Subcutaneous abdominal adipose tissue (tissue), 5 donors: Measurements from ENCODE around the gene CCDC93.
"Not testable (repeated sequence)": the region's sequence is repeated elsewhere in the genome, so short reads cannot be mapped to it uniquely, and the experiment has no call there.

Source experiments
- H3K27ac ChIP-seq: one replicate; pipeline ENCODE4 v1.7.0; 2013; ENCODE audit warnings: low read depth, mild to moderate bottlenecking, inconsistent platforms, low read length, moderate library complexity
- H3K27me3 ChIP-seq, 5 donors: one replicate each; pipeline ENCODE4 v1.7.0; 2013; ENCODE audit warnings: low read length in 5 of 5, inconsistent platforms in 1 of 5; ENCODE audit not compliant: control insufficient read depth in 5 of 5, insufficient read depth in 4 of 5
- H3K36me3 ChIP-seq, 5 donors: one replicate each; pipeline ENCODE4 v1.7.0; 2013; ENCODE audit warnings: low read length in 5 of 5; ENCODE audit not compliant: control insufficient read depth in 5 of 5, insufficient read depth in 5 of 5
- H3K4me1 ChIP-seq, 5 donors: one replicate each; pipeline ENCODE4 v1.7.0; 2013; ENCODE audit warnings: low read length in 5 of 5, mild to moderate bottlenecking in 3 of 5, moderate library complexity in 1 of 5; ENCODE audit not compliant: control insufficient read depth in 5 of 5, insufficient read depth in 5 of 5
- H3K4me3 ChIP-seq, 5 donors: one replicate each; pipeline ENCODE4 v1.7.0; 2013; ENCODE audit warnings: low read length in 5 of 5, low read depth in 1 of 5
- H3K9ac ChIP-seq, 5 donors: one replicate each; pipeline ENCODE4 v1.7.0; 2013; ENCODE audit warnings: low read length in 5 of 5, mild to moderate bottlenecking in 4 of 5, moderate library complexity in 3 of 5
- H3K9me3 ChIP-seq, 5 donors: one replicate each; pipeline ENCODE4 v1.7.0; 2013; ENCODE audit warnings: low read length in 5 of 5; ENCODE audit not compliant: control insufficient read depth in 5 of 5
- donor health status: healthy.
- donor health status: healthy.
- donor health status: healthy.
- donor health status: healthy.
- donor health status: healthy.

CCDC93 gene

GRCh38 chr2:117933884-117934354 lies 80.0 kb downstream of the CCDC93 start:
- peaks cover 48 to 98% (median 93%) of the 10 kb centered on the region in 5 donors for H3K36me3 ChIP-seq
- peaks cover 0 to 5% (median 0%) of the 10 kb centered on the region in 5 donors for H3K4me1 ChIP-seq
- no peaks in the 10 kb centered on the region for H3K27me3 ChIP-seq
- no peaks in the 10 kb centered on the region for H3K9me3 ChIP-seq
- H3K4me3 ChIP-seq = no peak overlapping the region
- no peak overlapping the region for H3K27ac ChIP-seq
- no peak overlapping the region for H3K9ac ChIP-seq

- peaks cover 0 to 4% (median 0%) of the 10 kb centered on the region in 5 donors for H3K4me1 ChIP-seq
- peaks cover 41 to 80% (median 75%) of the 10 kb centered on the region in 5 donors for H3K36me3 ChIP-seq
- no peaks in the 10 kb centered on the region for H3K27me3 ChIP-seq
- no peaks in the 10 kb centered on the region for H3K9me3 ChIP-seq
- no peak overlapping the region for H3K9ac ChIP-seq
- no peak overlapping the region for H3K4me3 ChIP-seq
- H3K27ac ChIP-seq = no peak overlapping the region
Measured at GRCh38 chr2:117931978-117932377, 81.9 kb downstream of the CCDC93 start.

- H3K4me1 ChIP-seq = no peaks in the 10 kb centered on the region
- H3K36me3 ChIP-seq = peaks cover 36 to 73% (median 68%) of the 10 kb centered on the region in 5 donors
Measured at GRCh38 chr2:117931266-117931665, 82.6 kb downstream of the CCDC93 start.

GRCh38 chr2:117930775-117931174 lies 83.1 kb downstream of the CCDC93 start:
- no peak overlapping the region for H3K27ac ChIP-seq
- no peaks in the 10 kb centered on the region for H3K4me1 ChIP-seq
- H3K27me3 ChIP-seq = no peaks in the 10 kb centered on the region
- no peak overlapping the region for H3K9ac ChIP-seq
- H3K36me3 ChIP-seq = peaks cover 35 to 69% (median 65%) of the 10 kb centered on the region in 5 donors
- H3K4me3 ChIP-seq = no peak overlapping the region
- H3K9me3 ChIP-seq = no peaks in the 10 kb centered on the region

More at GRCh38 chr2:117931266-117931665, 82.6 kb downstream of the CCDC93 start:
- H3K4me3 ChIP-seq = no peak overlapping the region
- no peaks in the 10 kb centered on the region for H3K9me3 ChIP-seq
- H3K27me3 ChIP-seq = no peaks in the 10 kb centered on the region
- H3K27ac ChIP-seq = no peak overlapping the region
- no peak overlapping the region for H3K9ac ChIP-seq

- H3K36me3 ChIP-seq = peaks cover 13 to 52% (median 47%) of the 10 kb centered on the region in 5 donors
- H3K27me3 ChIP-seq, H3K9me3 ChIP-seq, H3K4me3 ChIP-seq, H3K27ac ChIP-seq, H3K4me1 ChIP-seq, H3K9ac ChIP-seq: not testable (repeated sequence)
Measured at GRCh38 chr2:117923471-117923870, 90.4 kb downstream of the CCDC93 start.

GRCh38 chr2:117921520-117921919 lies 92.3 kb downstream of the CCDC93 start:
- H3K9me3 ChIP-seq = no peaks in the 10 kb centered on the region
- H3K27ac ChIP-seq = no peak overlapping the region
- H3K36me3 ChIP-seq = peaks cover 17 to 71% (median 66%) of the 10 kb centered on the region in 5 donors
- H3K4me3 ChIP-seq = no peak overlapping the region
- H3K9ac ChIP-seq = no peak overlapping the region
- H3K4me1 ChIP-seq = no peaks in the 10 kb centered on the region
- H3K27me3 ChIP-seq = no peaks in the 10 kb centered on the region

- Histone ChIP-seq H3K27ac (no peak overlapping the region), H3K9me3 (no peaks in the 10 kb centered on the region), H3K36me3 (peaks cover 17 to 80% (median 75%) of the 10 kb centered on the region in 5 donors), H3K4me3 (no peak overlapping the region), H3K27me3 (no peaks in the 10 kb centered on the region), H3K4me1 (no peaks in the 10 kb centered on the region), H3K9ac (no peak overlapping the region)
Measured at GRCh38 chr2:117918608-117919007, 95.3 kb downstream of the CCDC93 start.

GRCh38 chr2:117917223-117917917 lies 96.5 kb downstream of the CCDC93 start:
- H3K27me3 ChIP-seq = no peaks in the 10 kb centered on the region
- H3K9me3 ChIP-seq = peaks cover 0 to 7% (median 6%) of the 10 kb centered on the region in 5 donors
- no peak overlapping the region for H3K27ac ChIP-seq
- peaks cover 16 to 68% (median 63%) of the 10 kb centered on the region in 5 donors for H3K36me3 ChIP-seq
- H3K4me3 ChIP-seq = no peak overlapping the region
- H3K4me1 ChIP-seq = no peaks in the 10 kb centered on the region
- no peak overlapping the region for H3K9ac ChIP-seq

GRCh38 chr2:117902933-117903332 lies 110.9 kb downstream of the CCDC93 start:
- H3K27ac ChIP-seq = no peak overlapping the region
- H3K4me3 ChIP-seq = no peak overlapping the region
- peaks cover 0 to 3% (median 0%) of the 10 kb centered on the region in 5 donors for H3K9me3 ChIP-seq
- no peaks in the 10 kb centered on the region for H3K27me3 ChIP-seq
- no peaks in the 10 kb centered on the region for H3K4me1 ChIP-seq
- H3K36me3 ChIP-seq = no peaks in the 10 kb centered on the region
- H3K9ac ChIP-seq = no peak overlapping the region

- H3K9ac ChIP-seq = no peak overlapping the region
- H3K4me3 ChIP-seq = no peak overlapping the region
- H3K9me3 ChIP-seq = peaks cover 0 to 9% (median 0%) of the 10 kb centered on the region in 5 donors
- no peaks in the 10 kb centered on the region for H3K36me3 ChIP-seq
- no peaks in the 10 kb centered on the region for H3K4me1 ChIP-seq
- no peak overlapping the region for H3K27ac ChIP-seq
- no peaks in the 10 kb centered on the region for H3K27me3 ChIP-seq
Measured at GRCh38 chr2:117888897-117889296, 125.0 kb downstream of the CCDC93 start.
